ENCODE data around the gene ITPRIP.

Gene ITPRIP

GRCh38 chr10:104307576-104308438 is 30.5 kb downstream of the ITPRIP start:
- DNase-seq (ENCODE audit: low spot score), result no peak

- DNase-seq (ENCODE audit: low spot score), result no peak
Observed at GRCh38 chr10:104306897-104307296, 31.4 kb downstream of the ITPRIP start.

GRCh38 chr10:104304927-104305326 is 33.3 kb downstream of the ITPRIP start:
- DNase-seq (ENCODE audit: low spot score), result no peak

- no peak for DNase-seq (ENCODE audit: low spot score)
Observed at GRCh38 chr10:104304356-104304745, 33.9 kb downstream of the ITPRIP start.

- DNase-seq (ENCODE audit: low spot score), result no peak
Observed at GRCh38 chr10:104303594-104304355, 34.5 kb downstream of the ITPRIP start.

GRCh38 chr10:104301907-104302690 is 36.2 kb downstream of the ITPRIP start:
- DNase-seq (ENCODE audit: low spot score), result no peak

GRCh38 chr10:104300736-104301292 is 37.5 kb downstream of the ITPRIP start:
- peak; percentile 90 for DNase-seq (ENCODE audit: low spot score)

GRCh38 chr10:104300002-104300735 is 38.1 kb downstream of the ITPRIP start:
- peak; percentile 76 for DNase-seq (ENCODE audit: low spot score)

GRCh38 chr10:104299031-104299904 is 39.0 kb downstream of the ITPRIP start:
- peak; percentile 56 for DNase-seq (ENCODE audit: low spot score)

GRCh38 chr10:104297697-104298660 is 40.3 kb downstream of the ITPRIP start:
- peak; percentile 35 for DNase-seq (ENCODE audit: low spot score)

- no peak for DNase-seq (ENCODE audit: low spot score)
Observed at GRCh38 chr10:104296687-104297436, 41.4 kb downstream of the ITPRIP start.

- no peak for DNase-seq (ENCODE audit: low spot score)
Observed at GRCh38 chr10:104293781-104294321, 44.4 kb downstream of the ITPRIP start.

- DNase-seq (ENCODE audit: low spot score), result no peak
Observed at GRCh38 chr10:104293011-104293410, 45.3 kb downstream of the ITPRIP start.

- DNase-seq (ENCODE audit: low spot score), result peak; percentile 94
Observed at GRCh38 chr10:104291439-104291951, 46.8 kb downstream of the ITPRIP start.

- DNase-seq (ENCODE audit: low spot score), result no peak
Observed at GRCh38 chr10:104288355-104288754, 49.9 kb downstream of the ITPRIP start.

- DNase-seq (ENCODE audit: low spot score), result no peak
Observed at GRCh38 chr10:104286939-104287338, 51.3 kb downstream of the ITPRIP start.

- DNase-seq (ENCODE audit: low spot score), result no peak
Observed at GRCh38 chr10:104284846-104285245, 53.4 kb downstream of the ITPRIP start.

GRCh38 chr10:104281694-104282093 is 56.6 kb downstream of the ITPRIP start:
- DNase-seq (ENCODE audit: low spot score), result no peak
